PC-9 (cell line): ENCODE data around the gene KMT5C. TPM values are rescaled to one million over a fixed set of nuclear protein-coding genes. Genes with fewer than 3 reads are reported as not detected.

ENCODE experiments used
- BruUV-seq: library from RNA; stranded (reverse); fragments of 400-500 nt; replicated peaks from 2 replicates; lab custom pipeline; 2021; lab: Mats Ljungman, UMichigan
- CTCF ChIA-PET: fragments of 300-600 bp; sonication (Branson Sonifier 250); formaldehyde crosslinking; loops from one replicate; lab custom pipeline; 2022; ENCODE audit warnings: antibody characterized with exemption; lab: Charles Lee
- POLR2A ChIA-PET: fragments of 300-600 bp; sonication (Branson Sonifier 250); formaldehyde crosslinking; loops from one replicate; lab custom pipeline; 2022; ENCODE audit warnings: antibody characterized with exemption; ENCODE audit not compliant: unreplicated experiment; lab: Charles Lee
- DNase-seq, 2 experiments: peaks; one replicate each; pipeline versions ENCODE4 v3.0.0 to v3.0.0-alpha.2; 2015 to 2022; ENCODE audit warnings: mixed read lengths in 1 of 2
- H2AFZ ChIP-seq: fragments of 200-600 bp; sonication (generic); 2 replicates; pipeline ENCODE4 v1.8.1; 2017; ENCODE audit warnings: antibody characterized with exemption
- H3F3A ChIP-seq: fragments of 200-600 bp; sonication (generic); 2 replicates; pipeline ENCODE4 v1.8.1; 2017; ENCODE audit warnings: antibody characterized with exemption, mild to moderate bottlenecking, low read depth; ENCODE audit not compliant: insufficient read depth
- H3K27ac ChIP-seq: fragments of 200-600 bp; sonication (generic); 2 replicates; pipeline ENCODE4 v1.6.1; 2016; ENCODE audit warnings: mixed run types
- H3K27me3 ChIP-seq: fragments of 200-600 bp; sonication (generic); 2 replicates; pipeline ENCODE4 v1.6.1; 2016; ENCODE audit warnings: low read depth, mixed run types; ENCODE audit not compliant: insufficient read depth
- H3K36me3 ChIP-seq: fragments of 200-600 bp; sonication (generic); 2 replicates; pipeline ENCODE4 v1.6.1; 2016; ENCODE audit warnings: low read depth, mixed run types
- H3K4me1 ChIP-seq: fragments of 200-600 bp; sonication (generic); replicated peaks from 2 replicates; pipeline ENCODE4 v1.6.1; 2016; ENCODE audit warnings: mixed run types; ENCODE audit not compliant: insufficient read depth
- H3K4me2 ChIP-seq: fragments of 200-600 bp; sonication (generic); 2 replicates; pipeline ENCODE4 v1.6.1; 2017; ENCODE audit warnings: mixed run types
- H3K4me3 ChIP-seq: fragments of 200-600 bp; sonication (generic); 2 replicates; pipeline ENCODE4 v1.6.1; 2016; ENCODE audit warnings: mixed run types
- H3K79me2 ChIP-seq: fragments of 200-600 bp; sonication (generic); 2 replicates; pipeline ENCODE4 v1.6.1; 2017; ENCODE audit warnings: low read depth, mixed run types
- H3K9me2 ChIP-seq: fragments of 200-600 bp; sonication (generic); 2 replicates; pipeline ENCODE4 v1.8.1; 2017; ENCODE audit warnings: mild to moderate bottlenecking; ENCODE audit not compliant: insufficient read depth
- H3K9me3 ChIP-seq: fragments of 200-600 bp; sonication (generic); 2 replicates; pipeline ENCODE4 v1.8.1; 2016; ENCODE audit warnings: low read depth; ENCODE audit not compliant: insufficient read depth
- H4K20me1 ChIP-seq: fragments of 200-600 bp; sonication (generic); 2 replicates; pipeline ENCODE4 v1.8.1; 2017; ENCODE audit not compliant: insufficient read depth
- EZH2 ChIP-seq: fragments of 200-600 bp; sonication (generic); IDR thresholded peaks from 2 replicates; pipeline ENCODE4 v1.8.0; 2017; ENCODE audit warnings: antibody characterized with exemption, low read depth
- intact Hi-C: fragments of 100-400 bp; cut with micrococcal nuclease; formaldehyde crosslinking; loops from one replicate; pipeline ENCODE4 v1.10.0; 2022; ENCODE audit not compliant: unreplicated experiment
- total RNA-seq: library from RNA; stranded (reverse); gene quantifications from 2 replicates; pipeline ENCODE4 v1.2.3, GENCODE V29; 2021
- TF ChIP-seq, protein P1 (sequence below): fragments of 200-600 bp; sonication (generic); conservative IDR thresholded peaks from 2 replicates; pipeline ENCODE4 v1.6.1; 2017; ENCODE audit warnings: mixed run types, antibody characterized with exemption, mild to moderate bottlenecking, moderate library complexity

KMT5C gene
- total RNA-seq, 1 experiment from 2014 or later: 71.6 TPM

DNA sequence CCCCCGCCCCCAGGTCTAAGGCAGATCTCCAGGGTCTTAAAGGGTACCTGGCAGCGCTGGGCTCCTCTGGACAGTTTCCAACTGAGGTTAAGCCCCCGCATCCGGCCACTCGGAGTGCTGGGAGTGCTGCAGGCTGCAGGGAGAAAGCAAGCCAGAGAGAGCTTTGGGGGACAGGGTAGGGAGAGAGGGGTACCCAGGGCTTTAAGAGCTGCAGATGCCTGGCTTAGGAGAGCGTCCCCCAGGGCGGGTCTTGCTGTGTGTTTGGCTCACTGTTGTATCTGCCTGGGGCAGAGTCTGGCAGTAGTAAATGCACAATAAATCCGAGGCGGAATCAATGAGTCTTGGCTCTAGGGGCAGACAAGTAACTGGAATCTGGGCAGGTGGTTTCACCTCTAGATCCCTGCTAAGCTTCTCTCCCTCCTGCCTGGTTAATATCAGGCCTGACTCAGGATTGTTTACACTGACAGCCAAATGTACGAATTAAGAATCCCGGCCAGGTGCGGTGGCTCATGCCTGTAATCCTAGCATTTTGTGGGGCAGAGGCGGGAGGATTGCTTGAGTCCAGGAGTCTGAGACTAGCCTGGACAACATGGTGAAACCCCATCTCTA, 15.6 kb downstream of the KMT5C start:
- Histone ChIP-seq H3K4me1 (peaks cover 39% of the 10 kb centered on the region), H3K36me3 (no peaks in the 10 kb centered on the region), H3K9me2 (no peaks in the 10 kb centered on the region), H3K79me2 (no peaks in the 10 kb centered on the region), H3F3A (peaks cover 36% of the 10 kb centered on the region), H4K20me1 (no peaks in the 10 kb centered on the region), H3K9me3 (no peaks in the 10 kb centered on the region), H3K4me2 (0 out of 2 replicates have a peak overlapping the region, but pooled peaks have one; percentile 11), H3K4me3 (no peak overlapping the region), H3K27ac (no peak overlapping the region), H2AFZ (no peak overlapping the region), H3K27me3 (peaks cover 5% of the 10 kb centered on the region)
- POLR2A ChIA-PET: no interaction called here
- CTCF ChIA-PET: interaction anchor here (0.7 kb wide), 2 partner anchors 13 to 177 kb away, joined by 3 to 4 read pairs; no protein-coding TSS in a partner anchor
- intact Hi-C loops: no loop called here
- no peak for DNase-seq
- TF ChIP-seq, protein P1, sequence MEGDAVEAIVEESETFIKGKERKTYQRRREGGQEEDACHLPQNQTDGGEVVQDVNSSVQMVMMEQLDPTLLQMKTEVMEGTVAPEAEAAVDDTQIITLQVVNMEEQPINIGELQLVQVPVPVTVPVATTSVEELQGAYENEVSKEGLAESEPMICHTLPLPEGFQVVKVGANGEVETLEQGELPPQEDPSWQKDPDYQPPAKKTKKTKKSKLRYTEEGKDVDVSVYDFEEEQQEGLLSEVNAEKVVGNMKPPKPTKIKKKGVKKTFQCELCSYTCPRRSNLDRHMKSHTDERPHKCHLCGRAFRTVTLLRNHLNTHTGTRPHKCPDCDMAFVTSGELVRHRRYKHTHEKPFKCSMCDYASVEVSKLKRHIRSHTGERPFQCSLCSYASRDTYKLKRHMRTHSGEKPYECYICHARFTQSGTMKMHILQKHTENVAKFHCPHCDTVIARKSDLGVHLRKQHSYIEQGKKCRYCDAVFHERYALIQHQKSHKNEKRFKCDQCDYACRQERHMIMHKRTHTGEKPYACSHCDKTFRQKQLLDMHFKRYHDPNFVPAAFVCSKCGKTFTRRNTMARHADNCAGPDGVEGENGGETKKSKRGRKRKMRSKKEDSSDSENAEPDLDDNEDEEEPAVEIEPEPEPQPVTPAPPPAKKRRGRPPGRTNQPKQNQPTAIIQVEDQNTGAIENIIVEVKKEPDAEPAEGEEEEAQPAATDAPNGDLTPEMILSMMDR: no peak
- TF ChIP-seq EZH2: no peak
- no TSS peak for BruUV-seq

DNA sequence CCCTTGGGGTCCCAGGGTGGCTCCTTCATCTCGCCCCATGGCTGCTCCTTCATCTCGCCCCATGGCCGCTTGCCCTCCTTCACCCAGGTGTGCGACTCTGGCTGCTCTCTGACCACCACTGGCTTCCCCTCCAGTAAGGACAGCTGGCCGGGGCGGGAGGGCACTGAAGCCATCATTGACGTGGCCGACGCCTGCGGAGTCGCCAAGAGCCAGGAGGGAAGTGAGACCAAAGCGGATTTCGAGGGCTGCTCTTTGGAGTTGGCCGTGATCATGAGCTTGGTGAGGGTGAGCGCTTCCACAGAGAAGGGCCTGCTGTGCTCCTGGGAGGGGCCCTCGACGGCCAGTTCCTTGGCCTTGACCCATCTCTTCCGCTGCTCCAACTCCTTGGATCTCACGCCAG, 18.8 kb downstream of the KMT5C start:
- Histone ChIP-seq H3K36me3 (no peaks in the 10 kb centered on the region), H3K27ac (no peak overlapping the region), H3F3A (peaks cover 13% of the 10 kb centered on the region), H2AFZ (no peak overlapping the region), H4K20me1 (no peaks in the 10 kb centered on the region), H3K79me2 (no peaks in the 10 kb centered on the region), H3K4me1 (peaks cover 9% of the 10 kb centered on the region), H3K4me2 (no peak overlapping the region), H3K4me3 (no peak overlapping the region), H3K9me2 (no peaks in the 10 kb centered on the region), H3K27me3 (peaks cover 5% of the 10 kb centered on the region), H3K9me3 (no peaks in the 10 kb centered on the region)
- intact Hi-C loops: no loop called here
- no peak for TF ChIP-seq EZH2
- TF ChIP-seq, protein P1: no peak
- no peak for DNase-seq
- no TSS peak for BruUV-seq
- CTCF ChIA-PET: no interaction called here
- POLR2A ChIA-PET: interaction anchor here (0.5 kb wide), 1 partner anchor 116 kb away, joined by 3 read pairs; no protein-coding TSS in a partner anchor

DNA sequence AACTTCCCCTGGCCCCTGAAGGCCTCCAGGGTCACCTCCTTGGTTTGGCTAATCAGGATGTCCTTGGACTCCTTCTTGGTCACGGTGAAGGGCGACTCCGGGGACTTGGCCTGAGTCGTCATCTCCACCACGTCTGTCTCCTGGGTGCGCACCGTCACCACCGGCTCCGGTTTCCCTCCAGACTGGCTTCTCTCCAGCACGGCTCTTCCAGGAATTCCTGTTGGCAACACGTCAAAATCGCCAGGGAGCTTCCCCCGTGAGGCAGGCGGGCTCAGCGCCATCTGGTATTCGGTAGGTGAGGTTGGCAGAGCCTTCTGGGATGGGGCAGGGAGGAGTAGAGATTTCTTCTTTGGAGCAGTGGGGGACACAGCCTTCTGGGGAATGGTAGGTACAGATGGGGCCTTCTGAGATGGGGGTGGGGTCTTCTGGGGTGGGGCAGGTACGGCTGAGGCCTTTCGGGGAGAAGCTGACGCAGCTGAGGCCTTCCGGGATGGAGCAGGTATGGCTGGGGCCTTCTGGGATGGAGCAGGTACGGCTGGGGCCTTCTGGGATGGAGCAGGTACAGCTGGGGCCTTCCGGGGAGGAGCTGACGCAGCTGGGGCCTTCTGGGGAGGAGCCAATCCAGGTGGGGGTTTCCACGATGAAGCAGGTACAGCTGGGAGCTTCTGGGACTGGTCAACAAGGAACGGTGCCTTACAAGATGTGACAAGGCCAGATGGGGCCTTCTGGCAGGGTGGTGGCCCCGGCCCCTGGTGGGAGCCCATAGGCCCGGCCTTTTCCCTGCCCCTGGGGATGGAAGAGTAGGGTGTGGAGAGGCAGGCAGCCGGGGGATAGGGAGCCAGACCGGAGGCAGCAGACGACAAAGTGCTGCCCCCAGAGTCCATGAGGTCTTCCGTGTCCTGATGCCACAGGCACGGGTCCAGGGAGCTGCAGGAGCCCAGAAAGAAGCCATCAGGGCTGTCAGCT, 19.6 kb downstream of the KMT5C start:
- H3F3A ChIP-seq: peaks cover 18% of the 10 kb centered on the region
- H4K20me1 ChIP-seq: no peaks in the 10 kb centered on the region
- no peak overlapping the region for H3K4me2 ChIP-seq
- ChIA-PET POLR2A (interaction anchor here (0.5 kb wide), 1 partner anchor 116 kb away, joined by 3 read pairs; no protein-coding TSS in a partner anchor), CTCF (no interaction called here)
- no peaks in the 10 kb centered on the region for H3K79me2 ChIP-seq
- peaks cover 5% of the 10 kb centered on the region for H3K27me3 ChIP-seq
- no peak overlapping the region for H3K4me3 ChIP-seq
- H2AFZ ChIP-seq: no peak overlapping the region
- TF ChIP-seq, protein P1: no peak
- TF ChIP-seq EZH2: no peak
- no peak for DNase-seq
- no peaks in the 10 kb centered on the region for H3K36me3 ChIP-seq
- H3K9me2 ChIP-seq: no peaks in the 10 kb centered on the region
- no peak overlapping the region for H3K27ac ChIP-seq
- intact Hi-C loops: no loop called here
- H3K9me3 ChIP-seq: no peaks in the 10 kb centered on the region
- no TSS peak for BruUV-seq
- H3K4me1 ChIP-seq: peaks cover 6% of the 10 kb centered on the region; the same call in 1 of the 2 replicates
